Activated CD4-positive, alpha-beta T cell treated with anti-CD3 and anti-CD28 coated beads, Interleukin-2, amount 10 ng/mL, durations not matched to agents 7 days and 5 days (primary cell): ENCODE measurements around the gene STH. TPM values are rescaled to one million over a fixed set of nuclear protein-coding genes. Genes with fewer than 3 reads are reported as not detected.
"Not testable (repeated sequence)": the region's sequence is repeated elsewhere in the genome, so short reads cannot be mapped to it uniquely, and the experiment has no call there.

ENCODE experiments used
- CTCF ChIA-PET: fragments of 350-600 bp; sonication (Branson Sonifier 250); formaldehyde crosslinking; loops from one replicate; lab custom pipeline; 2021; ENCODE audit warnings: antibody characterized with exemption; lab: Charles Lee
- POLR2A ChIA-PET: fragments of 350-600 bp; sonication (Branson Sonifier 250); formaldehyde crosslinking; loops from one replicate; lab custom pipeline; 2021; ENCODE audit warnings: antibody characterized with exemption; lab: Charles Lee
- DNase-seq: peaks from one replicate; pipeline ENCODE4 v3.0.0-alpha.2; 2020
- H3K27ac Mint-ChIP-seq: one replicate; pipeline ENCODE4 v1.8.0; 2021; ENCODE audit warnings: mild to moderate bottlenecking, moderate library complexity, mixed read lengths
- H3K27me3 Mint-ChIP-seq: one replicate; pipeline ENCODE4 v1.8.0; 2021; ENCODE audit warnings: mixed read lengths
- H3K36me3 Mint-ChIP-seq: one replicate; pipeline ENCODE4 v1.8.0; 2021; ENCODE audit warnings: low read depth, mixed read lengths
- H3K4me1 Mint-ChIP-seq: one replicate; pipeline ENCODE4 v1.8.0; 2021; ENCODE audit warnings: mixed read lengths
- H3K4me3 Mint-ChIP-seq: one replicate; pipeline ENCODE4 v1.8.0; 2021; ENCODE audit warnings: mild to moderate bottlenecking, moderate library complexity, mixed read lengths
- H3K9me3 Mint-ChIP-seq: one replicate; pipeline ENCODE4 v1.8.0; 2021; ENCODE audit warnings: mixed read lengths
- total RNA-seq, 2 experiments: library from RNA; stranded (reverse); gene quantifications; one replicate each; pipeline ENCODE4 v1.2.3, GENCODE V29; 2021

Gene STH
- total RNA-seq, 2 experiments from 2014 or later, result not detected

GRCh38 chr17:46020023-46020761 lies 21.1 kb downstream of the STH start:
- Mint-ChIP-seq H3K4me3 (no peak overlapping the region), H3K4me1 (peaks cover 24% of the 10 kb centered on the region), H3K9me3 (no peaks in the 10 kb centered on the region), H3K27ac (peak overlapping the region; percentile 86), H3K36me3 (peaks cover 10% of the 10 kb centered on the region), H3K27me3 (no peaks in the 10 kb centered on the region)
- ChIA-PET POLR2A (interaction anchor here (0.7 kb wide), 1 partner anchor 16 kb away, joined by 5 read pairs; no protein-coding TSS in a partner anchor), CTCF (interaction anchor here (0.7 to 2.1 kb wide), 4 partner anchors 13 to 255 kb away, joined by 3 to 8 read pairs (median 4); no protein-coding TSS in a partner anchor)
- peak; percentile 64 for DNase-seq

DNA sequence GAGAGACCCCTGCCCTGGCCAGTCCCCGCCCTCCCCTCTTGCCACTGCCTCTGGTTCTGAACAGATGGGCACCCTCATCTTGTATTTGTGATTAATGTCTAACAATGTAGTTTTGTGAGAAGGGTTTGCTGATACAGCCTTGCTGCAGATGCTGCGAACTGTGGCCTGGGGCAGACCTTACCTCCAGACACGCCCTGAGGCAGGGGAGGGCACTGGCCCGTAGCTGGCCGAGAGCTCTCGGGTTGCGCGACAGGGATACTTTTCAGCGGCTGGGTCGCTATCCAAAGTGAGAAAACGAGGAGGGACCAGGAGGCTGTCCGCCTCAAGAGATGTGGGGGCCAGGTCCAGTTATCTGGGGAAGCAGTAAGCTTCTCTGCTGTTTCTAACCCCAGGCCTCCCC lies 21.9 kb downstream of the STH start:
- Mint-ChIP-seq H3K4me1 (peaks cover 24% of the 10 kb centered on the region), H3K27me3 (no peaks in the 10 kb centered on the region), H3K4me3 (no peak overlapping the region), H3K27ac (peak overlapping the region; percentile 86), H3K36me3 (peaks cover 10% of the 10 kb centered on the region), H3K9me3 (no peaks in the 10 kb centered on the region)
- no peak for DNase-seq
- POLR2A ChIA-PET, result no interaction called here
- CTCF ChIA-PET, result interaction anchor here (2.0 to 2.1 kb wide), 2 partner anchors 12 to 19 kb away, joined by 5 to 8 read pairs; no protein-coding TSS in a partner anchor

GRCh38 chr17:46023366-46023765 lies 24.3 kb downstream of the STH start:
- H3K27me3 Mint-ChIP-seq, DNase-seq, CTCF ChIA-PET, H3K9me3 Mint-ChIP-seq, H3K27ac Mint-ChIP-seq, H3K4me3 Mint-ChIP-seq, POLR2A ChIA-PET: not testable (repeated sequence)
- peaks cover 27% of the 10 kb centered on the region for H3K4me1 Mint-ChIP-seq
- peaks cover 14% of the 10 kb centered on the region for H3K36me3 Mint-ChIP-seq

DNA sequence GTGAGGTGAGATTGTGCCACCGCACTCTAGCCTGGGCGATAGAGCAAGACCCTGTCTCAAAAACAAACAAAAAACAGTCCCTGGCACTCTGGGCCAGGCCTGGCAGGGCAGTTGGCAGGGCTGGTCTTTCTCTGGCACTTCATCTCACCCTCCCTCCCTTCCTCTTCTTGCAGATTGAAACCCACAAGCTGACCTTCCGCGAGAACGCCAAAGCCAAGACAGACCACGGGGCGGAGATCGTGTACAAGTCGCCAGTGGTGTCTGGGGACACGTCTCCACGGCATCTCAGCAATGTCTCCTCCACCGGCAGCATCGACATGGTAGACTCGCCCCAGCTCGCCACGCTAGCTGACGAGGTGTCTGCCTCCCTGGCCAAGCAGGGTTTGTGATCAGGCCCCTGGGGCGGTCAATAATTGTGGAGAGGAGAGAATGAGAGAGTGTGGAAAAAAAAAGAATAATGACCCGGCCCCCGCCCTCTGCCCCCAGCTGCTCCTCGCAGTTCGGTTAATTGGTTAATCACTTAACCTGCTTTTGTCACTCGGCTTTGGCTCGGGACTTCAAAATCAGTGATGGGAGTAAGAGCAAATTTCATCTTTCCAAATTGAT lies 24.8 kb downstream of the STH start:
- H3K36me3 Mint-ChIP-seq, result peaks cover 12% of the 10 kb centered on the region
- CTCF ChIA-PET, result no interaction called here
- no peak for DNase-seq
- peaks cover 24% of the 10 kb centered on the region for H3K4me1 Mint-ChIP-seq
- H3K27me3 Mint-ChIP-seq, result no peaks in the 10 kb centered on the region
- no peak overlapping the region for H3K27ac Mint-ChIP-seq
- no peaks in the 10 kb centered on the region for H3K9me3 Mint-ChIP-seq
- no peak overlapping the region for H3K4me3 Mint-ChIP-seq
- POLR2A ChIA-PET, result no interaction called here

DNA sequence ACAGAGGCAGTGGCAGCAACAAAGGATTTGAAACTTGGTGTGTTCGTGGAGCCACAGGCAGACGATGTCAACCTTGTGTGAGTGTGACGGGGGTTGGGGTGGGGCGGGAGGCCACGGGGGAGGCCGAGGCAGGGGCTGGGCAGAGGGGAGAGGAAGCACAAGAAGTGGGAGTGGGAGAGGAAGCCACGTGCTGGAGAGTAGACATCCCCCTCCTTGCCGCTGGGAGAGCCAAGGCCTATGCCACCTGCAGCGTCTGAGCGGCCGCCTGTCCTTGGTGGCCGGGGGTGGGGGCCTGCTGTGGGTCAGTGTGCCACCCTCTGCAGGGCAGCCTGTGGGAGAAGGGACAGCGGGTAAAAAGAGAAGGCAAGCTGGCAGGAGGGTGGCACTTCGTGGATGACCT lies 25.5 kb downstream of the STH start:
- H3K27me3 Mint-ChIP-seq, result no peaks in the 10 kb centered on the region
- no peak overlapping the region for H3K27ac Mint-ChIP-seq
- DNase-seq, result no peak
- peaks cover 26% of the 10 kb centered on the region for H3K4me1 Mint-ChIP-seq
- CTCF ChIA-PET, result no interaction called here
- H3K9me3 Mint-ChIP-seq, result no peaks in the 10 kb centered on the region
- no peak overlapping the region for H3K4me3 Mint-ChIP-seq
- peaks cover 17% of the 10 kb centered on the region for H3K36me3 Mint-ChIP-seq
- POLR2A ChIA-PET, result no interaction called here

DNA sequence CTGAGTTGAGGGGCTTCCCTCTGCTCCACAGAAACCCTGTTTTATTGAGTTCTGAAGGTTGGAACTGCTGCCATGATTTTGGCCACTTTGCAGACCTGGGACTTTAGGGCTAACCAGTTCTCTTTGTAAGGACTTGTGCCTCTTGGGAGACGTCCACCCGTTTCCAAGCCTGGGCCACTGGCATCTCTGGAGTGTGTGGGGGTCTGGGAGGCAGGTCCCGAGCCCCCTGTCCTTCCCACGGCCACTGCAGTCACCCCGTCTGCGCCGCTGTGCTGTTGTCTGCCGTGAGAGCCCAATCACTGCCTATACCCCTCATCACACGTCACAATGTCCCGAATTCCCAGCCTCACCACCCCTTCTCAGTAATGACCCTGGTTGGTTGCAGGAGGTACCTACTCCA lies 26.0 kb downstream of the STH start:
- ChIA-PET CTCF (no interaction called here), POLR2A (no interaction called here)
- H3K27ac Mint-ChIP-seq, result no peak overlapping the region
- no peak overlapping the region for H3K4me3 Mint-ChIP-seq
- no peaks in the 10 kb centered on the region for H3K27me3 Mint-ChIP-seq
- H3K36me3 Mint-ChIP-seq, result peaks cover 19% of the 10 kb centered on the region
- no peaks in the 10 kb centered on the region for H3K9me3 Mint-ChIP-seq
- DNase-seq, result no peak
- peaks cover 23% of the 10 kb centered on the region for H3K4me1 Mint-ChIP-seq

DNA sequence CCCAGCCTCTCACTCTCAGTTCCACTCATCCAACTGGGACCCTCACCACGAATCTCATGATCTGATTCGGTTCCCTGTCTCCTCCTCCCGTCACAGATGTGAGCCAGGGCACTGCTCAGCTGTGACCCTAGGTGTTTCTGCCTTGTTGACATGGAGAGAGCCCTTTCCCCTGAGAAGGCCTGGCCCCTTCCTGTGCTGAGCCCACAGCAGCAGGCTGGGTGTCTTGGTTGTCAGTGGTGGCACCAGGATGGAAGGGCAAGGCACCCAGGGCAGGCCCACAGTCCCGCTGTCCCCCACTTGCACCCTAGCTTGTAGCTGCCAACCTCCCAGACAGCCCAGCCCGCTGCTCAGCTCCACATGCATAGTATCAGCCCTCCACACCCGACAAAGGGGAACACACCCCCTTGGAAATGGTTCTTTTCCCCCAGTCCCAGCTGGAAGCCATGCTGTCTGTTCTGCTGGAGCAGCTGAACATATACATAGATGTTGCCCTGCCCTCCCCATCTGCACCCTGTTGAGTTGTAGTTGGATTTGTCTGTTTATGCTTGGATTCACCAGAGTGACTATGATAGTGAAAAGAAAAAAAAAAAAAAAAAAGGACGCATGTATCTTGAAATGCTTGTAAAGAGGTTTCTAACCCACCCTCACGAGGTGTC lies 26.6 kb downstream of the STH start:
- ChIA-PET CTCF (interaction anchor here (1.1 kb wide), 1 partner anchor 29 kb away, joined by 4 read pairs; no protein-coding TSS in a partner anchor), POLR2A (no interaction called here)
- Mint-ChIP-seq H3K27ac (peak overlapping the region; percentile 65), H3K4me1 (peaks cover 18% of the 10 kb centered on the region), H3K36me3 (peaks cover 23% of the 10 kb centered on the region), H3K4me3 (no peak overlapping the region), H3K27me3 (no peaks in the 10 kb centered on the region), H3K9me3 (no peaks in the 10 kb centered on the region)
- no peak for DNase-seq

DNA sequence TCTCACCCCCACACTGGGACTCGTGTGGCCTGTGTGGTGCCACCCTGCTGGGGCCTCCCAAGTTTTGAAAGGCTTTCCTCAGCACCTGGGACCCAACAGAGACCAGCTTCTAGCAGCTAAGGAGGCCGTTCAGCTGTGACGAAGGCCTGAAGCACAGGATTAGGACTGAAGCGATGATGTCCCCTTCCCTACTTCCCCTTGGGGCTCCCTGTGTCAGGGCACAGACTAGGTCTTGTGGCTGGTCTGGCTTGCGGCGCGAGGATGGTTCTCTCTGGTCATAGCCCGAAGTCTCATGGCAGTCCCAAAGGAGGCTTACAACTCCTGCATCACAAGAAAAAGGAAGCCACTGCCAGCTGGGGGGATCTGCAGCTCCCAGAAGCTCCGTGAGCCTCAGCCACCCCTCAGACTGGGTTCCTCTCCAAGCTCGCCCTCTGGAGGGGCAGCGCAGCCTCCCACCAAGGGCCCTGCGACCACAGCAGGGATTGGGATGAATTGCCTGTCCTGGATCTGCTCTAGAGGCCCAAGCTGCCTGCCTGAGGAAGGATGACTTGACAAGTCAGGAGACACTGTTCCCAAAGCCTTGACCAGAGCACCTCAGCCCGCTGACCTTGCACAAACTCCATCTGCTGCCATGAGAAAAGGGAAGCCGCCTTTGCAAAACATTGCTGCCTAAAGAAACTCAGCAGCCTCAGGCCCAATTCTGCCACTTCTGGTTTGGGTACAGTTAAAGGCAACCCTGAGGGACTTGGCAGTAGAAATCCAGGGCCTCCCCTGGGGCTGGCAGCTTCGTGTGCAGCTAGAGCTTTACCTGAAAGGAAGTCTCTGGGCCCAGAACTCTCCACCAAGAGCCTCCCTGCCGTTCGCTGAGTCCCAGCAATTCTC lies 27.4 kb downstream of the STH start:
- H3K4me1 Mint-ChIP-seq, result peaks cover 14% of the 10 kb centered on the region

GRCh38 chr17:46027048-46027975 lies 28.3 kb downstream of the STH start:
- Mint-ChIP-seq H3K4me1 (peaks cover 14% of the 10 kb centered on the region), H3K9me3 (no peaks in the 10 kb centered on the region), H3K27me3 (no peaks in the 10 kb centered on the region), H3K27ac (peak overlapping the region; percentile 73), H3K36me3 (peaks cover 39% of the 10 kb centered on the region), H3K4me3 (no peak overlapping the region)
- POLR2A ChIA-PET, result no interaction called here
- DNase-seq, result no peak
- CTCF ChIA-PET, result interaction anchor here (0.8 to 1.4 kb wide), 2 partner anchors 12 to 166 kb away, joined by 3 to 4 read pairs; partner anchors contain the start of gene KANSL1

More for the DNA sequence above, 27.4 kb downstream of the STH start:
- H3K4me3 Mint-ChIP-seq, result no peak overlapping the region
- ChIA-PET POLR2A (no interaction called here), CTCF (interaction anchor here (1.1 kb wide), 1 partner anchor 29 kb away, joined by 4 read pairs; no protein-coding TSS in a partner anchor)
- H3K36me3 Mint-ChIP-seq, result peaks cover 30% of the 10 kb centered on the region
- no peaks in the 10 kb centered on the region for H3K9me3 Mint-ChIP-seq
- no peak for DNase-seq
- no peak overlapping the region for H3K27ac Mint-ChIP-seq
- H3K27me3 Mint-ChIP-seq, result no peaks in the 10 kb centered on the region

DNA sequence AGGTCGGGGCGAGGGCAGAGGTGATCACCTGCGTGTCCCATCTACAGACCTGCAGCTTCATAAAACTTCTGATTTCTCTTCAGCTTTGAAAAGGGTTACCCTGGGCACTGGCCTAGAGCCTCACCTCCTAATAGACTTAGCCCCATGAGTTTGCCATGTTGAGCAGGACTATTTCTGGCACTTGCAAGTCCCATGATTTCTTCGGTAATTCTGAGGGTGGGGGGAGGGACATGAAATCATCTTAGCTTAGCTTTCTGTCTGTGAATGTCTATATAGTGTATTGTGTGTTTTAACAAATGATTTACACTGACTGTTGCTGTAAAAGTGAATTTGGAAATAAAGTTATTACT lies 28.9 kb downstream of the STH start:
- Mint-ChIP-seq H3K27ac (peak overlapping the region; percentile 73), H3K27me3 (no peaks in the 10 kb centered on the region), H3K4me3 (no peak overlapping the region), H3K36me3 (peaks cover 45% of the 10 kb centered on the region), H3K4me1 (peaks cover 14% of the 10 kb centered on the region), H3K9me3 (no peaks in the 10 kb centered on the region)
- no peak for DNase-seq
- POLR2A ChIA-PET, result no interaction called here
- CTCF ChIA-PET, result interaction anchor here (0.8 to 1.5 kb wide), 4 partner anchors 11 to 165 kb away, joined by 3 to 4 read pairs (median 3); partner anchors contain the start of gene KANSL1

DNA sequence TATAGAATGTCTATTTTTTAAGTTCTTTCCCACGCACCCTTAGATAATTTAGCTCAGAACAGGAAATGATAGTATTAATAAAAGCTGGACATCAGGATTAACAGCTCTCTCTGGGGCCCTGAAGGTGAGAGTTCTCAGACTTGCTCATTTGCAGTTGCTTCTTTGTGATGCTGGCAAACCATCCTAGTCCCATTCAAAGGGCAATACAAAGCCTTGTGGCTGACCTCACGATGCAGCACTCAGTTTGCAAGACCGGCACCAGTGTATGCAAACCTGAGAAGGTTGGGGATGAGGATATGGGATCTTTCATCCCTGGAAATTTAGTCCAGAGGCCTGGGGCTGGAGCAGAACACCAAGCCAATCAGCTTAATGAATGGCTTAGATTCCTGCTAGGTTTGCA lies 29.3 kb downstream of the STH start:
- peaks cover 48% of the 10 kb centered on the region for H3K36me3 Mint-ChIP-seq
- POLR2A ChIA-PET, result no interaction called here
- CTCF ChIA-PET, result interaction anchor here (0.8 to 1.5 kb wide), 4 partner anchors 11 to 165 kb away, joined by 3 to 4 read pairs (median 3); partner anchors contain the start of gene KANSL1

More for the DNA sequence above, 29.3 kb downstream of the STH start:
- H3K27me3 Mint-ChIP-seq, result no peaks in the 10 kb centered on the region
- no peak for DNase-seq
- H3K9me3 Mint-ChIP-seq, result no peaks in the 10 kb centered on the region
- no peak overlapping the region for H3K4me3 Mint-ChIP-seq
- peak overlapping the region; percentile 36 for H3K27ac Mint-ChIP-seq
- peaks cover 14% of the 10 kb centered on the region for H3K4me1 Mint-ChIP-seq
